ENCODE data around the gene ANKRD12. TPM values are rescaled to one million over a fixed set of nuclear protein-coding genes. Genes with fewer than 3 reads are reported as not detected.

Gene ANKRD12
- total RNA-seq, 4 donors from 2014 or later, result 39.9 to 172 (median 58.9) TPM

- H3K27ac ChIP-seq, result no peak overlapping the region
- TF ChIP-seq CTCF (IDR thresholded peaks at IDR 0.05), result no peak
- TF ChIP-seq POLR2A (IDR thresholded peaks at IDR 0.05), result no peak
- H3K27me3 ChIP-seq, result no peaks in the 10 kb centered on the region
- peaks cover 0 to 42% (median 0%) of the 10 kb centered on the region in 3 donors for H3K36me3 ChIP-seq
- H3K4me3 ChIP-seq, result no peak overlapping the region
- DNase-seq, result no peak
- no peaks in the 10 kb centered on the region for H3K9me3 ChIP-seq
- no peaks in the 10 kb centered on the region for H3K4me1 ChIP-seq
Measured at GRCh38 chr18:9273221-9273620, 136.6 kb downstream of the ANKRD12 start.

GRCh38 chr18:9275890-9276289, 139.3 kb downstream of the ANKRD12 start:
- Histone ChIP-seq H3K27me3 (no peaks in the 10 kb centered on the region), H3K27ac (no peak overlapping the region), H3K9me3 (no peaks in the 10 kb centered on the region), H3K4me1 (no peaks in the 10 kb centered on the region), H3K4me3 (no peak overlapping the region), H3K36me3 (peaks cover 0 to 67% (median 0%) of the 10 kb centered on the region in 3 donors)
- DNase-seq, result no peak
- TF ChIP-seq POLR2A (IDR thresholded peaks at IDR 0.05) (no peak), CTCF (IDR thresholded peaks at IDR 0.05) (no peak)

- no peak for TF ChIP-seq CTCF (IDR thresholded peaks at IDR 0.05)
Measured at GRCh38 chr18:9278028-9278427, 141.4 kb downstream of the ANKRD12 start.

GRCh38 chr18:9280849-9281248, 144.3 kb downstream of the ANKRD12 start:
- DNase-seq, result no peak
- Histone ChIP-seq H3K9me3 (no peaks in the 10 kb centered on the region), H3K27me3 (no peaks in the 10 kb centered on the region), H3K27ac (no peak overlapping the region), H3K36me3 (peaks cover 0 to 53% (median 0%) of the 10 kb centered on the region in 3 donors), H3K4me1 (no peaks in the 10 kb centered on the region), H3K4me3 (no peak overlapping the region)
- no peak for TF ChIP-seq CTCF (IDR thresholded peaks at IDR 0.05)
- TF ChIP-seq POLR2A (IDR thresholded peaks at IDR 0.05), result no peak

More at GRCh38 chr18:9278028-9278427, 141.4 kb downstream of the ANKRD12 start:
- Histone ChIP-seq H3K27ac (no peak overlapping the region), H3K4me1 (no peaks in the 10 kb centered on the region), H3K36me3 (peaks cover 0 to 76% (median 0%) of the 10 kb centered on the region in 3 donors), H3K27me3 (no peaks in the 10 kb centered on the region), H3K4me3 (no peak overlapping the region), H3K9me3 (no peaks in the 10 kb centered on the region)
- DNase-seq, result no peak

- H3K9me3 ChIP-seq, result no peaks in the 10 kb centered on the region
- no peaks in the 10 kb centered on the region for H3K4me1 ChIP-seq
- no peak overlapping the region for H3K27ac ChIP-seq
- TF ChIP-seq CTCF (IDR thresholded peaks at IDR 0.05), result no peak
- no peak for TF ChIP-seq POLR2A (IDR thresholded peaks at IDR 0.05)
- H3K36me3 ChIP-seq, result peaks cover 0 to 43% (median 0%) of the 10 kb centered on the region in 3 donors
- no peak for DNase-seq
- no peaks in the 10 kb centered on the region for H3K27me3 ChIP-seq
- H3K4me3 ChIP-seq, result no peak overlapping the region
Measured at GRCh38 chr18:9281780-9282179, 145.2 kb downstream of the ANKRD12 start.

- peaks cover 0 to 28% (median 0%) of the 10 kb centered on the region in 3 donors for H3K36me3 ChIP-seq
- H3K4me3 ChIP-seq, result no peak overlapping the region
- TF ChIP-seq POLR2A (IDR thresholded peaks at IDR 0.05) (no peak), CTCF (IDR thresholded peaks at IDR 0.05) (no peak)
- H3K9me3 ChIP-seq, result no peaks in the 10 kb centered on the region
- H3K27ac ChIP-seq, result no peak overlapping the region
- DNase-seq, result no peak
- H3K4me1 ChIP-seq, result no peaks in the 10 kb centered on the region
- H3K27me3 ChIP-seq, result no peaks in the 10 kb centered on the region
Measured at GRCh38 chr18:9283791-9284190, 147.2 kb downstream of the ANKRD12 start.

Measured in Peyer's patch (tissue), 4 donors.